LNCaP clone FGC (cell line): ENCODE results near the gene LRP1-AS.

Source experiments
- DNase-seq: peaks from one replicate; pipeline ENCODE4 v3.0.0-alpha.2; 2011; ENCODE audit warnings: low read depth
- H3K4me3 ChIP-seq: 2 replicates; pipeline ENCODE4 v1.5.1; 2011; ENCODE audit warnings: mild to moderate bottlenecking, low read depth, low read length, control low read depth
- TF ChIP-seq, protein P1 (sequence below): IDR thresholded peaks from 2 replicates; pipeline ENCODE4 v1.5.1; 2012; ENCODE audit warnings: mild to moderate bottlenecking; ENCODE audit not compliant: control insufficient read depth, insufficient read depth; ENCODE audit errors: extremely low read depth

The LRP1-AS gene

DNA sequence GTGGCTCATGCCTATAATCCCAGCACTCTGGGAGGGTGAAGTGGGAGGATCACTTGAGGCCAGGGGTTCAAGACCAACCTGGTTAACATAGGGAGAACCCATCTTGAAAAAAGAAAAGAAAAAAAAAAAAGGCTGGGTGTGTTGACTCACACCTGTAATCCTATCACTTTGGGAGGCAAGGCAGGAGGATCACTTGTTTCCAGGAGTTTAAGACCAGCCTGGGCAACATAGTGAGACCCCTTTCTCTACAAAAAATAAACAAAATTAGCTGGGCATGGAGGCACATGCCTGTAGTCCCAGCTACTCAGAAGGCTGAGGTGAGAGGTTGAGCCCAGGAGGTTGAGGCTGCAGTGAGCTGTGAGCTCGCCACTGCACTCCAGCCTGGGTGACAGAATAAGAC lies 23.0 kb upstream of the LRP1-AS start:
- DNase-seq: no peak
- TF ChIP-seq, protein P1, sequence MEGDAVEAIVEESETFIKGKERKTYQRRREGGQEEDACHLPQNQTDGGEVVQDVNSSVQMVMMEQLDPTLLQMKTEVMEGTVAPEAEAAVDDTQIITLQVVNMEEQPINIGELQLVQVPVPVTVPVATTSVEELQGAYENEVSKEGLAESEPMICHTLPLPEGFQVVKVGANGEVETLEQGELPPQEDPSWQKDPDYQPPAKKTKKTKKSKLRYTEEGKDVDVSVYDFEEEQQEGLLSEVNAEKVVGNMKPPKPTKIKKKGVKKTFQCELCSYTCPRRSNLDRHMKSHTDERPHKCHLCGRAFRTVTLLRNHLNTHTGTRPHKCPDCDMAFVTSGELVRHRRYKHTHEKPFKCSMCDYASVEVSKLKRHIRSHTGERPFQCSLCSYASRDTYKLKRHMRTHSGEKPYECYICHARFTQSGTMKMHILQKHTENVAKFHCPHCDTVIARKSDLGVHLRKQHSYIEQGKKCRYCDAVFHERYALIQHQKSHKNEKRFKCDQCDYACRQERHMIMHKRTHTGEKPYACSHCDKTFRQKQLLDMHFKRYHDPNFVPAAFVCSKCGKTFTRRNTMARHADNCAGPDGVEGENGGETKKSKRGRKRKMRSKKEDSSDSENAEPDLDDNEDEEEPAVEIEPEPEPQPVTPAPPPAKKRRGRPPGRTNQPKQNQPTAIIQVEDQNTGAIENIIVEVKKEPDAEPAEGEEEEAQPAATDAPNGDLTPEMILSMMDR: no peak
- H3K4me3 ChIP-seq: no peak overlapping the region

DNA sequence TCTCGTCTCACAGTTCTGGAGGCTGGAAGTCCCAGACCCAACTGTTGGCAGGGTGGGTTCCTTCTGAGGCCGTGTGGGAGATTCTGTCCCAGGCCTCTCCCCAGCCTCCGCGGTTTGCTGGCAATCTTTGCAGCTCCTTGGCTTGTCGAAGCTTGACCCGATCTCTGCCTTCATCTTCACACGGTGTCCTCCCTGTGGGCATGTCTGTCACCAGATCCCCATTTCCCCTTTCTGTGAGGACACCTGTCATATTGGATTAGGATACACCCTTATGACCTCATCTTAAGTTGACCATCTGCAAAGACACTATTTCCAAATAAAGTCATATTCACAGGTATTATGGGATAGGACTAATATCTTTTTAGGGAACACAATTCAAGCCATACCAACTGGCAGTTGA lies 22.6 kb upstream of the LRP1-AS start:
- TF ChIP-seq, protein P1: no peak
- DNase-seq: no peak
- H3K4me3 ChIP-seq: no peak overlapping the region

- no peak overlapping the region for H3K4me3 ChIP-seq
- no peak for DNase-seq
- TF ChIP-seq, protein P1: no peak
Observed at GRCh38 chr12:57169046-57169795, 21.8 kb upstream of the LRP1-AS start.

DNA sequence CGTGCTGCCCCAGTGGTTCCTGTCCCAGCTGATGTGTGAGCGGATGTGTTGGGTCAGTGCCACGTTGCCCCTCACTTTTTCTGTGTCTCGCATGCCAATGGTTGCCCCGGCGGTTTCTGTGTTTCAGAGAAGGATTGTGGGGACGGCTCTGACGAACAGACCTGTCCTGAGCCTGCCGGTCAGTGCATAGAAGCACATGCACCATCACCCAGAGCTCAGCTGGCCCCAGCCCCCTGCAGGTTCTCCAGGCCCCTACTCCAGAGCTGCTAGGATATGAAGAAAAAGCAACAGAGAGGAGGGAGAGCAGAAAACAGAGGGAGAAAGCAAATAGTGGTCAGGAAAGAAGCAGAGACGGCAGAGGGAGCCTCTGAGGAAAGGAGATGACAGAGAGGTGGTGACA lies 20.6 kb upstream of the LRP1-AS start:
- DNase-seq: no peak
- TF ChIP-seq, protein P1: no peak
- H3K4me3 ChIP-seq: no peak overlapping the region

DNA sequence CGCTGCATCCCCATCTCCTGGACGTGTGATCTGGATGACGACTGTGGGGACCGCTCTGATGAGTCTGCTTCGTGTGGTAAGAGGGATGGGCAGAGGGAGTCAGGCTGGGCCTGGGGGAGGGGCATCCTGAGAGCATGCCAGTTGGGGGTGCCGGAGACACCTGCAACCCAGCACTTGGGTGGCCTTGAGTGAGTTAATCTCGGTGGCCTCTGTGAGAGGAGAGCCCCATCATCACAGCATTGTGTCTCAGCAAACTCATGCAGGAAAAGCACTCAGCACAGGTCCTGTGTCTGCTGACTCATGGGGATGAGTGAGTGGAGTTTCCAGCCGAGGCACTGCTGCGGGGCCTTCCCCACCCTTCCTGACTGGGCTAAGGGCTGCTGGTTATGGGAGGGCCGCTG lies 19.6 kb upstream of the LRP1-AS start:
- no peak overlapping the region for H3K4me3 ChIP-seq
- DNase-seq: no peak
- TF ChIP-seq, protein P1: no peak

DNA sequence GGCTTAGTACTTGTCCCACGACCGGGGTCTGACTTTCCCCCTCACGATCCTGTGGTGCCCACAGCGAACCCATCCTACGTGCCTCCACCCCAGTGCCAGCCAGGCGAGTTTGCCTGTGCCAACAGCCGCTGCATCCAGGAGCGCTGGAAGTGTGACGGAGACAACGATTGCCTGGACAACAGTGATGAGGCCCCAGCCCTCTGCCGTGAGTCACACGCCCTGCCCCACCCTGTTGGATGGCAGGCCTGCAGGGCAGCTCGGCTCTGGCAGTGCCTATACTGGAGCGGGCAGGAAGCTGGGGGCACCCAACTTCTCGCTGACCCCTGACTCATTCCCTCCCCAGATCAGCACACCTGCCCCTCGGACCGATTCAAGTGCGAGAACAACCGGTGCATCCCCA lies 18.3 kb upstream of the LRP1-AS start:
- TF ChIP-seq, protein P1: no peak
- no peak for DNase-seq
- H3K4me3 ChIP-seq: no peak overlapping the region
